Measurements from ENCODE around the gene SYNM. TPM values are rescaled to one million over a fixed set of nuclear protein-coding genes. Genes with fewer than 3 reads are reported as not detected.

Gene SYNM
- polyA plus RNA-seq, 1 donor from 2014 or later = 5.7 TPM

DNA sequence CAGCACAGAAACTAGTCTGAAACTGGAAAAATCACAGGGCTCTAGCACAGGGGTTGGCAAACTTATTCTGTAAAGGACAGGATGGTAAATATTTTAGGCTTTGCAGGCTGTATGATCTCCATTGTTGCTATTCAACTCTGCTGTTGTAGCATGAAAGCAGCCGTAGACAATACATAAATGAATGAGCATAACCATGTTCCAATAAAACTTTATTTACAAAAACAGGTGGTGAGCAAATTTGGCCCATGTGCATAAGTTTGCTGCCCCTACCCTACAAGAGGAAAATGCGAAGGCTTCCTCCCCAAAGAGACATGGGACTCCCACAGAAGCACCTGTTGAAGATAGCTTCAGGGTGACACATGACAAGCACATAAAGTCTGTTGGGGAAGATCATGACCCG, 59.2 kb downstream of the SYNM start:
- H4K20me1 ChIP-seq (ENCODE audit: insufficient read depth) = no peaks in the 10 kb centered on the region
- no peaks in the 10 kb centered on the region for H3K27me3 ChIP-seq (ENCODE audit: insufficient read depth, low read depth, low read length)
- no peak overlapping the region for H3K4me3 ChIP-seq (ENCODE audit: low read length)
- H2AFZ ChIP-seq (ENCODE audit: low read depth, low read length) = no peak overlapping the region
- no peaks in the 10 kb centered on the region for H3K9me2 ChIP-seq (ENCODE audit: insufficient read depth, low read length)
- no peaks in the 10 kb centered on the region for H3K36me3 ChIP-seq (ENCODE audit: insufficient read depth, low read length)
- no peaks in the 10 kb centered on the region for H3K79me2 ChIP-seq (replicated peaks; ENCODE audit: insufficient read depth, low read length)
- no peaks in the 10 kb centered on the region for H3F3A ChIP-seq (ENCODE audit: insufficient read depth, low read length, poor library complexity, severe bottlenecking)
- H3K27ac ChIP-seq (ENCODE audit: low read length) = no peak overlapping the region
- no peak for TF ChIP-seq MXI1 (conservative IDR thresholded peaks at IDR 0.05; ENCODE audit: poor library complexity, severe bottlenecking)
- TF ChIP-seq CTCF (IDR thresholded peaks at IDR 0.05; ENCODE audit: poor library complexity, severe bottlenecking) = no peak
- no peak for TF ChIP-seq EZH2 (IDR thresholded peaks at IDR 0.05; ENCODE audit: borderline replicate concordance, insufficient read depth, low read length, poor library complexity, severe bottlenecking)
- no peak for TF ChIP-seq EP300 (conservative IDR thresholded peaks at IDR 0.05; ENCODE audit: poor library complexity, severe bottlenecking)
- TF ChIP-seq, protein P1, sequence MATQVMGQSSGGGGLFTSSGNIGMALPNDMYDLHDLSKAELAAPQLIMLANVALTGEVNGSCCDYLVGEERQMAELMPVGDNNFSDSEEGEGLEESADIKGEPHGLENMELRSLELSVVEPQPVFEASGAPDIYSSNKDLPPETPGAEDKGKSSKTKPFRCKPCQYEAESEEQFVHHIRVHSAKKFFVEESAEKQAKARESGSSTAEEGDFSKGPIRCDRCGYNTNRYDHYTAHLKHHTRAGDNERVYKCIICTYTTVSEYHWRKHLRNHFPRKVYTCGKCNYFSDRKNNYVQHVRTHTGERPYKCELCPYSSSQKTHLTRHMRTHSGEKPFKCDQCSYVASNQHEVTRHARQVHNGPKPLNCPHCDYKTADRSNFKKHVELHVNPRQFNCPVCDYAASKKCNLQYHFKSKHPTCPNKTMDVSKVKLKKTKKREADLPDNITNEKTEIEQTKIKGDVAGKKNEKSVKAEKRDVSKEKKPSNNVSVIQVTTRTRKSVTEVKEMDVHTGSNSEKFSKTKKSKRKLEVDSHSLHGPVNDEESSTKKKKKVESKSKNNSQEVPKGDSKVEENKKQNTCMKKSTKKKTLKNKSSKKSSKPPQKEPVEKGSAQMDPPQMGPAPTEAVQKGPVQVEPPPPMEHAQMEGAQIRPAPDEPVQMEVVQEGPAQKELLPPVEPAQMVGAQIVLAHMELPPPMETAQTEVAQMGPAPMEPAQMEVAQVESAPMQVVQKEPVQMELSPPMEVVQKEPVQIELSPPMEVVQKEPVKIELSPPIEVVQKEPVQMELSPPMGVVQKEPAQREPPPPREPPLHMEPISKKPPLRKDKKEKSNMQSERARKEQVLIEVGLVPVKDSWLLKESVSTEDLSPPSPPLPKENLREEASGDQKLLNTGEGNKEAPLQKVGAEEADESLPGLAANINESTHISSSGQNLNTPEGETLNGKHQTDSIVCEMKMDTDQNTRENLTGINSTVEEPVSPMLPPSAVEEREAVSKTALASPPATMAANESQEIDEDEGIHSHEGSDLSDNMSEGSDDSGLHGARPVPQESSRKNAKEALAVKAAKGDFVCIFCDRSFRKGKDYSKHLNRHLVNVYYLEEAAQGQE (IDR thresholded peaks at IDR 0.05; ENCODE audit: borderline replicate concordance) = no peak
- no peak for TF ChIP-seq SMC3 (conservative IDR thresholded peaks at IDR 0.05; ENCODE audit: poor library complexity)
- TF ChIP-seq POLR2AphosphoS5 (IDR thresholded peaks at IDR 0.05) = no peak
- TF ChIP-seq RAD21 (conservative IDR thresholded peaks at IDR 0.05) = no peak
- TF ChIP-seq TAF1 (IDR thresholded peaks at IDR 0.05; ENCODE audit: low read depth) = no peak
- no peaks in the 10 kb centered on the region for H3K9me3 ChIP-seq (ENCODE audit: low read length)
- no peak overlapping the region for H3K9ac ChIP-seq (ENCODE audit: low read length)
- H3K4me2 ChIP-seq (ENCODE audit: low read length) = no peak overlapping the region

DNA sequence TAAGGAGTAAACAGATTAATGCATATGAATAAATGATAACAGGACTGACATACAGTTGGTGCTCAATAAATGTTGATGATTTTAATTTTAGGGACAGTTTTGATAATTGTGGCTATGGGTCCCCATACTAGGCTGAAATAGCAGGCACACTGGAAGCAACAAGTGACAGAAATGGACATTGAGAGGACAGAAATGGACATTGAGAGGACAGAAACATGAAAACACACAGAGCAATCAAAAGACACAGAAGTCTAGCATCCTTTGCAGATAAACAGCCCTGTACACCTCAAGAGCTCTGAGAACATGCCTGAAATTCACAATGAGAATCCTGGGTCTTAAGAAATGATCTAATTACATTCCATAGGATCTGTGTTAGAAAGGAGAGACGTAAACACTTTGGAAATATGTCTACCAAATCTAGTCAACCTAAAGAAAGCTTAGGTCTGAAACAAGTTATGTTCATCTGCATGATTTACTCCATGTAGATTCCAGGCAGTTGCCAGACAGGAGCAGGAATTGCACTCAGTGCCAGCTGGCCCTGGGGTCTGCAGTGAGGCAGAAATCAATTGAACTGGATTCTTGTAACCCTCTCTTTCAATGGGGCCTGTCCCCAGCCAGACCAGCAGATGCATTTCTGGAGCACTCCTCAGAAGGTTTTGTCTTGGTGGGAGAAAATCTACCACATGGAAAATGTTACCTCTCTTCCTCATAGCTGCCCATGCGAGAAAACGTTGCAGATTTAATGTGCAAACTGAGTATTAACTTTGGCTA, 60.3 kb downstream of the SYNM start:
- Histone ChIP-seq H3K27ac (ENCODE audit: low read length) (no peak overlapping the region), H2AFZ (ENCODE audit: low read depth, low read length) (no peak overlapping the region), H3K4me3 (ENCODE audit: low read length) (no peak overlapping the region), H3K4me2 (ENCODE audit: low read length) (no peak overlapping the region), H4K20me1 (ENCODE audit: insufficient read depth) (no peaks in the 10 kb centered on the region), H3K9ac (ENCODE audit: low read length) (no peak overlapping the region), H3F3A (ENCODE audit: insufficient read depth, low read length, poor library complexity, severe bottlenecking) (no peaks in the 10 kb centered on the region), H3K9me2 (ENCODE audit: insufficient read depth, low read length) (no peaks in the 10 kb centered on the region), H3K9me3 (ENCODE audit: low read length) (no peaks in the 10 kb centered on the region), H3K79me2 (replicated peaks; ENCODE audit: insufficient read depth, low read length) (no peaks in the 10 kb centered on the region), H3K27me3 (ENCODE audit: insufficient read depth, low read depth, low read length) (no peaks in the 10 kb centered on the region), H3K36me3 (ENCODE audit: insufficient read depth, low read length) (no peaks in the 10 kb centered on the region)
- TF ChIP-seq POLR2AphosphoS5 (IDR thresholded peaks at IDR 0.05) = no peak
- no peak for TF ChIP-seq RAD21 (conservative IDR thresholded peaks at IDR 0.05)
- no peak for TF ChIP-seq CTCF (IDR thresholded peaks at IDR 0.05; ENCODE audit: poor library complexity, severe bottlenecking)
- TF ChIP-seq EP300 (conservative IDR thresholded peaks at IDR 0.05; ENCODE audit: poor library complexity, severe bottlenecking) = no peak
- TF ChIP-seq, protein P1 (IDR thresholded peaks at IDR 0.05; ENCODE audit: borderline replicate concordance) = no peak
- no peak for TF ChIP-seq SMC3 (conservative IDR thresholded peaks at IDR 0.05; ENCODE audit: poor library complexity)
- TF ChIP-seq EZH2 (IDR thresholded peaks at IDR 0.05; ENCODE audit: borderline replicate concordance, insufficient read depth, low read length, poor library complexity, severe bottlenecking) = no peak
- TF ChIP-seq MXI1 (conservative IDR thresholded peaks at IDR 0.05; ENCODE audit: poor library complexity, severe bottlenecking) = no peak
- TF ChIP-seq TAF1 (IDR thresholded peaks at IDR 0.05; ENCODE audit: low read depth) = no peak
